K562 (cell line): ENCODE measurements around the gene ANKRD11. TPM values are rescaled to one million over a fixed set of nuclear protein-coding genes. Genes with fewer than 3 reads are reported as not detected.

Source experiments
- ATAC-seq: fragments of 200-7000 bp; cut with Tn5 transposase; 3 replicates; pipeline ENCODE4 v1.9.1; 2020; ENCODE audit warnings: moderate library complexity
- BruUV-seq: library from RNA; stranded (reverse); fragments of 400-500 nt; replicated peaks from 2 replicates; lab custom pipeline; 2021; lab: Mats Ljungman, UMichigan
- CTCF ChIA-PET: fragments of 300-600 bp; formaldehyde crosslinking; extraction: SDS; loops from one replicate; lab custom pipeline; 2021; ENCODE audit warnings: low intra/inter-chr PET ratio; lab: Yijun Ruan, JAX
- POLR2A ChIA-PET: fragments of 300-600, 350-650 bp; sonication (Branson Sonifier 250); formaldehyde crosslinking; extraction: SDS; loops from one replicate; lab custom pipeline; 2021; ENCODE audit warnings: antibody characterized with exemption, inconsistent platforms; lab: Yijun Ruan, JAX
- DNase-seq, 4 experiments: peaks; one replicate each; pipeline versions ENCODE4 v3.0.0 to v3.0.0-alpha.2; 2011 to 2018; ENCODE audit warnings: low spot score in 3 of 4, mixed read lengths in 3 of 4; ENCODE audit errors: extremely low read depth in 1 of 4
- FAIRE-seq: peaks from 2 replicates; lab custom pipeline; 2011; peaks lifted over from hg19 to GRCh38; lab: Jason Lieb, UNC
- H2AFZ ChIP-seq: 2 replicates; pipeline ENCODE4 v1.6.0; 2011; ENCODE audit warnings: low read depth, low read length, control low read depth, inconsistent platforms
- H3K27ac ChIP-seq: fragments of 200-600 bp; 3 replicates; pipeline ENCODE4 v1.8.0; 2011; ENCODE audit warnings: low read depth, mild to moderate bottlenecking, control low read depth, inconsistent platforms, low read length, moderate library complexity, mixed read lengths; ENCODE audit errors: extremely low read depth
- H3K27me3 ChIP-seq, 2 experiments: fragments of 300-600 bp in 1 of 2; 2 replicates in 1 of 2; 3 replicates in 1 of 2; pipeline versions ENCODE4 v1.6.0 to v1.8.0; 2011; ENCODE audit warnings: inconsistent platforms in 2 of 2, low read length in 2 of 2, mild to moderate bottlenecking in 1 of 2, mixed read lengths in 1 of 2, moderate library complexity in 1 of 2; ENCODE audit not compliant: control insufficient read depth in 2 of 2, insufficient read depth in 2 of 2
- H3K36me3 ChIP-seq: fragments of 300-600 bp; 3 replicates; pipeline ENCODE4 v1.8.0; 2011; ENCODE audit warnings: mild to moderate bottlenecking, low read length, inconsistent platforms; ENCODE audit not compliant: control insufficient read depth, insufficient read depth
- H3K4me1 ChIP-seq, 2 experiments: fragments of 200-600 bp in 1 of 2; replicated peaks in 1 of 2; 2 replicates in 1 of 2; 3 replicates in 1 of 2; pipeline versions ENCODE4 v1.5.1 to v1.8.0; 2011; ENCODE audit warnings: inconsistent platforms in 2 of 2, low read length in 2 of 2, mild to moderate bottlenecking in 1 of 2, mixed read lengths in 1 of 2, moderate library complexity in 1 of 2; ENCODE audit not compliant: control insufficient read depth in 2 of 2, insufficient read depth in 2 of 2
- H3K4me2 ChIP-seq: 2 replicates; pipeline ENCODE4 v1.6.1; 2011; ENCODE audit warnings: low read length, control low read depth, inconsistent platforms, mixed read lengths; ENCODE audit not compliant: insufficient read depth
- H3K4me3 ChIP-seq: fragments of 200-600 bp; sonication (generic), shearing (Covaris generic); 2 replicates; pipeline ENCODE4 v1.5.1; 2016; ENCODE audit warnings: control low read depth, inconsistent platforms
- H3K79me2 ChIP-seq: fragments of 200-600 bp; 3 replicates; pipeline ENCODE4 v1.8.0; 2011; ENCODE audit warnings: low read length, inconsistent platforms; ENCODE audit not compliant: control insufficient read depth, insufficient read depth
- H3K9ac ChIP-seq, 2 experiments: 2 replicates each; pipeline versions ENCODE4 v1.6.0 to v1.6.1; 2011; ENCODE audit warnings: low read depth in 2 of 2, low read length in 2 of 2, control low read depth in 1 of 2, inconsistent platforms in 1 of 2, mild to moderate bottlenecking in 1 of 2, mixed read lengths in 1 of 2; ENCODE audit not compliant: insufficient read depth in 1 of 2
- H3K9me1 ChIP-seq: one replicate; pipeline ENCODE4 v1.6.0; 2011; ENCODE audit warnings: inconsistent platforms, mild to moderate bottlenecking, low read length, moderate library complexity; ENCODE audit not compliant: control insufficient read depth, insufficient read depth
- H3K9me3 ChIP-seq: replicated peaks from 2 replicates; pipeline ENCODE4 v1.5.1; 2011; ENCODE audit warnings: low read depth, low read length, inconsistent platforms; ENCODE audit not compliant: control insufficient read depth, insufficient read depth
- H4K20me1 ChIP-seq: replicated peaks from 2 replicates; pipeline ENCODE4 v1.6.1; 2011; ENCODE audit warnings: low read length, inconsistent platforms, mixed read lengths; ENCODE audit not compliant: control insufficient read depth, insufficient read depth
- ARHGAP35 ChIP-seq: fragments of 450-650 bp; IDR thresholded peaks from 2 replicates; pipeline ENCODE4 v1.6.1; 2018; ENCODE audit not compliant: partially characterized antibody
- CBFA2T2 ChIP-seq: fragments of 450-650 bp; conservative IDR thresholded peaks from 2 replicates; pipeline ENCODE4 v1.6.1; 2017; ENCODE audit warnings: mild to moderate bottlenecking
- CBFA2T3 ChIP-seq: fragments of 450-650 bp; IDR thresholded peaks from 2 replicates; pipeline ENCODE4 v1.6.1; 2017
- HDAC1 ChIP-seq, 2 experiments: fragments of 450-650 bp; IDR thresholded peaks; 2 replicates each; pipeline ENCODE4 v1.6.1; 2016 to 2017; ENCODE audit warnings: inconsistent platforms in 1 of 2, mild to moderate bottlenecking in 1 of 2, moderate library complexity in 1 of 2
- HDAC6 ChIP-seq: IDR thresholded peaks from 2 replicates; pipeline ENCODE4 v1.6.1; 2012; ENCODE audit warnings: low read depth, mild to moderate bottlenecking, control low read depth, inconsistent platforms, low read length, moderate library complexity
- NFE2 ChIP-seq: IDR thresholded peaks from 2 replicates; pipeline ENCODE4 v1.6.1; 2014; ENCODE audit warnings: antibody characterized with exemption, low read depth
- POU5F1 ChIP-seq: fragments of 150-350 bp; IDR thresholded peaks from 2 replicates; pipeline ENCODE4 v1.6.1; 2014; ENCODE audit warnings: borderline replicate concordance, low read length, low read depth, mild to moderate bottlenecking; ENCODE audit not compliant: partially characterized antibody
- SRSF7 ChIP-seq: fragments of 200-400 bp; formaldehyde crosslinking; optimal IDR thresholded peaks from 2 replicates; pipeline ENCODE3; 2017; ENCODE audit warnings: mild to moderate bottlenecking, low read depth, low read length
- TBL1XR1 ChIP-seq, 2 experiments: IDR thresholded peaks; 2 replicates each; pipeline ENCODE4 v1.6.1; 2012; ENCODE audit warnings: improper control_type of control experiment in 2 of 2, low read length in 2 of 2, mild to moderate bottlenecking in 1 of 2
- WGBS: fragments of 100-300 bp; shearing (Covaris generic); methylation state at CpG from one replicate; pipeline ENCODE4 v1.1.6; 2016; ENCODE audit warnings: low coverage, mixed read lengths; ENCODE audit not compliant: insufficient coverage; ENCODE audit errors: missing lambda C conversion rate; 5-methylcytosine and 5-hydroxymethylcytosine counted together
- in situ Hi-C: fragments of 300-500 bp; cut with MboI; formaldehyde crosslinking; loops from 4 replicates; pipeline ENCODE4 v1.15.0; 2018; ENCODE audit warnings: inconsistent platforms, mixed read lengths
- intact Hi-C: fragments of 100-400 bp; cut with micrococcal nuclease; formaldehyde crosslinking; loops from 2 replicates; pipeline ENCODE4 v1.14.2; 2022
- polyA plus RNA-seq, 8 experiments: library from polyadenylated mRNA; depleted of rRNA in 4 of 8; stranded (reverse) in 5 of 8; unstranded in 3 of 8; fragments of >200 nt; fragmentation: Nextera tagmentation in 2 of 8; fragmentation: Illumina TruSeq in 1 of 8; extraction: Ambion mirVana in 2 of 8; extraction: Trizol in 1 of 8; gene quantifications; 2 replicates each; pipeline versions ENCODE4 v1.2.1 to v1.2.3, GENCODE V29; 2011 to 2014; ENCODE audit warnings: inconsistent platforms in 1 of 8, missing spikeins in 1 of 8
- total RNA-seq, 7 experiments: library from RNA; depleted of rRNA in 6 of 7; stranded (reverse); fragments of >200 nt in 6 of 7; fragmentation: Illumina TruSeq in 2 of 7; extraction: Trizol in 2 of 7; gene quantifications; 2 replicates each; pipeline versions ENCODE4 v1.2.1 to v1.2.3, GENCODE V29; 2011 to 2021; ENCODE audit warnings: low replicate concordance in 1 of 7
- TF ChIP-seq, protein P1 (sequence below): sonication (generic); formaldehyde crosslinking; IDR thresholded peaks from 2 replicates; pipeline ENCODE4 v1.8.0; 2023; ENCODE audit warnings: mild to moderate bottlenecking, missing genetic modification reagents
- TF ChIP-seq, protein P2 (sequence below): sonication (generic); formaldehyde crosslinking; IDR thresholded peaks from 2 replicates; pipeline ENCODE4 v1.5.0; 2020; ENCODE audit warnings: missing genetic modification reagents
- TF ChIP-seq, protein P3 (sequence below): sonication (generic); formaldehyde crosslinking; IDR thresholded peaks from 2 replicates; pipeline ENCODE4 v1.8.1; 2022; ENCODE audit warnings: missing genetic modification reagents

The ANKRD11 gene
- total and polyA plus RNA-seq, 9 of the 15 experiments (the other 6 are each of a cell fraction or from before 2014, with no cell fraction given) = 4.7 to 126 (median 31.7) TPM

DNA sequence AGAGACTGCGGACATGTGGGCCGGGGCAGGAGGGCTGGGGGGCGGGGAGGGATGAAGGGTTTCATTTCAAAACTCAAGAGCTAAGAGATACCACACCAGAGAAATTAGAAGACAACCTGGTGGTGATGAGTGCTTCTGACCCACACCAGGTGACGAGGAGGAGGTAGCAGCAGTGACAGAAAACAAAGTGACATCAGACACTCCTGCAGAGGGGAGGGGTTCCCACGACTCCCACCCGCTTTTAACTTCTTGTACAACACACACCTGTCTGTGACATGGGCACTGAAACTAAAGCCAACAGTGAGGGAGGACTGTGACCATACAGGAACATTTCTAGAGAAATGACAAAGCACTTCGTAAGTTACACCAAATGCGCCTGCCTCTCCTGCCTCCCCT, 112.9 kb downstream of the ANKRD11 start:
- in situ Hi-C loops (no loop called here), intact Hi-C loops (no loop called here)
- POLR2A ChIA-PET = no interaction called here
- Histone ChIP-seq H3K79me2 (peaks cover 100% of the 10 kb centered on the region), H3K4me3 (no peak overlapping the region), H3K36me3 (peaks cover 18% of the 10 kb centered on the region), H3K9ac (no peak overlapping the region), H3K9me3 (no peaks in the 10 kb centered on the region), H2AFZ (no peak overlapping the region), H3K4me2 (no peak overlapping the region; the same call in 1 of the 2 replicates), H4K20me1 (peaks cover 84% of the 10 kb centered on the region), H3K9me1 (peaks cover 14% of the 10 kb centered on the region), H3K27me3 (no peaks in the 10 kb centered on the region), H3K4me1 (peaks cover 22 to 32% of the 10 kb centered on the region in 2 experiments; a peak in 4 of 5 replicates), H3K27ac (no peak overlapping the region; the same call in 2 of the 3 replicates)
- FAIRE-seq = no peak
- peak; percentile 52 for ATAC-seq
- 45% methylated on average over 7 of the region's 8 CpGs for WGBS
- no TSS peak for BruUV-seq
- TF ChIP-seq NFE2 = peak; percentile 21; the same call in 1 of the 2 replicates
- TF ChIP-seq, protein P1, sequence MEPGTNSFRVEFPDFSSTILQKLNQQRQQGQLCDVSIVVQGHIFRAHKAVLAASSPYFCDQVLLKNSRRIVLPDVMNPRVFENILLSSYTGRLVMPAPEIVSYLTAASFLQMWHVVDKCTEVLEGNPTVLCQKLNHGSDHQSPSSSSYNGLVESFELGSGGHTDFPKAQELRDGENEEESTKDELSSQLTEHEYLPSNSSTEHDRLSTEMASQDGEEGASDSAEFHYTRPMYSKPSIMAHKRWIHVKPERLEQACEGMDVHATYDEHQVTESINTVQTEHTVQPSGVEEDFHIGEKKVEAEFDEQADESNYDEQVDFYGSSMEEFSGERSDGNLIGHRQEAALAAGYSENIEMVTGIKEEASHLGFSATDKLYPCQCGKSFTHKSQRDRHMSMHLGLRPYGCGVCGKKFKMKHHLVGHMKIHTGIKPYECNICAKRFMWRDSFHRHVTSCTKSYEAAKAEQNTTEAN (CRISPR knock-in tag) = no peak
- CTCF ChIA-PET = no interaction called here
- no peak for DNase-seq

DNA sequence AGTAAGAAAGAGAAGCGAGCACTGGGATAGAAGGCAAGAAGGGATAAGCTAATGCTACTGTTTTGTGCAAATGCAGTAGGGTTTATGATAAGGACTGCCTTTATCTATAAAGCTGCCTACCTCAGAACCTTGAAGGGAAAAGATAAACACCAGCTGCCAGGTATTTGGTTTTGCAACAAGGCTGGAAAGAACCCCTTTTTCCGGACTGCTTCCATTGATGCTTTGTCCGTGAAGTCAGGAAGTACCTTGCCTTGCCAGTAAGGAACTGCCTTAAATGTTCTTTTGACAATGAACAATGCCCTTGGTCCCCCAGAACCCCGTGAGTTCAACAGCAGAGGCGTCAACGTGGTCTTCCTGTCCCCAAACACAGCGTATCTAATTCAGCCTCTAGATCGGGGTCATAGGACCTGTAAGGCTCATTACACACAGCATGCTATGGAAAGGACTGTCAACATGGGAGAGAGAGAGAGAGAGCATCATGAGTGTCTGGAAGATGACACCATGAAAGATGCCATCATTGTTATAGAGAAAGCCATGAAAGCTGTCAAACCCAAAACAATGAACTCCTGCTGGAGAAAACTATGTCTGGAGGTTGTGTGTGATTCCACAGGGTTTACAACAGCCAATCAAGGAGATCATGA, 113.4 kb downstream of the ANKRD11 start:
- DNase-seq (peak in 1 of 4 experiments; percentile 20), ATAC-seq (peak; percentile 22), FAIRE-seq (peak; percentile 55)
- intact Hi-C loops = no loop called here
- TSS peak; percentile 27 for BruUV-seq
- H3K9me1 ChIP-seq = peaks cover 15% of the 10 kb centered on the region
- peaks cover 22% of the 10 kb centered on the region for H3K36me3 ChIP-seq
- no peak overlapping the region for H2AFZ ChIP-seq
- no peaks in the 10 kb centered on the region for H3K27me3 ChIP-seq
- peaks cover 22 to 31% of the 10 kb centered on the region in 2 experiments; a peak in 4 of 5 replicates for H3K4me1 ChIP-seq
- H3K9ac ChIP-seq = no peak overlapping the region
- in situ Hi-C loops = no loop called here
- no peaks in the 10 kb centered on the region for H3K9me3 ChIP-seq
- peak overlapping the region; percentile 27; the same call in 1 of the 2 replicates for H3K4me2 ChIP-seq
- H3K4me3 ChIP-seq = no peak overlapping the region
- H3K27ac ChIP-seq = no peak overlapping the region; the same call in 2 of the 3 replicates
- POLR2A ChIA-PET = interaction anchor here (0.9 kb wide), 1 partner anchor 31 kb away, joined by 3 read pairs; no protein-coding TSS in a partner anchor
- H3K79me2 ChIP-seq = peaks cover 100% of the 10 kb centered on the region
- CTCF ChIA-PET = no interaction called here
- WGBS = 24% methylated on average over 8 of the region's 8 CpGs
- peaks cover 86% of the 10 kb centered on the region for H4K20me1 ChIP-seq
- TF ChIP-seq HDAC6 (no peak), CBFA2T3 (peak; percentile 74), HDAC1 (IDR thresholded peaks at IDR 0.05) (no peak), POU5F1 (no peak), CBFA2T2 (peak; percentile 51), TBL1XR1 (IDR thresholded peaks at IDR 0.05; ENCODE audit: low read length in 2 of 2) (peak in 1 of 2 experiments; percentile 16; a peak in 1 of 4 replicates), ARHGAP35 (no peak), SRSF7 (no peak)
- TF ChIP-seq, protein P2, sequence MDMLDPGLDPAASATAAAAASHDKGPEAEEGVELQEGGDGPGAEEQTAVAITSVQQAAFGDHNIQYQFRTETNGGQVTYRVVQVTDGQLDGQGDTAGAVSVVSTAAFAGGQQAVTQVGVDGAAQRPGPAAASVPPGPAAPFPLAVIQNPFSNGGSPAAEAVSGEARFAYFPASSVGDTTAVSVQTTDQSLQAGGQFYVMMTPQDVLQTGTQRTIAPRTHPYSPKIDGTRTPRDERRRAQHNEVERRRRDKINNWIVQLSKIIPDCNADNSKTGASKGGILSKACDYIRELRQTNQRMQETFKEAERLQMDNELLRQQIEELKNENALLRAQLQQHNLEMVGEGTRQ = no peak
- TF ChIP-seq, protein P3, sequence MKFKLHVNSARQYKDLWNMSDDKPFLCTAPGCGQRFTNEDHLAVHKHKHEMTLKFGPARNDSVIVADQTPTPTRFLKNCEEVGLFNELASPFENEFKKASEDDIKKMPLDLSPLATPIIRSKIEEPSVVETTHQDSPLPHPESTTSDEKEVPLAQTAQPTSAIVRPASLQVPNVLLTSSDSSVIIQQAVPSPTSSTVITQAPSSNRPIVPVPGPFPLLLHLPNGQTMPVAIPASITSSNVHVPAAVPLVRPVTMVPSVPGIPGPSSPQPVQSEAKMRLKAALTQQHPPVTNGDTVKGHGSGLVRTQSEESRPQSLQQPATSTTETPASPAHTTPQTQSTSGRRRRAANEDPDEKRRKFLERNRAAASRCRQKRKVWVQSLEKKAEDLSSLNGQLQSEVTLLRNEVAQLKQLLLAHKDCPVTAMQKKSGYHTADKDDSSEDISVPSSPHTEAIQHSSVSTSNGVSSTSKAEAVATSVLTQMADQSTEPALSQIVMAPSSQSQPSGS (CRISPR knock-in tag) = no peak
